IMR-90 (cell line): Measurements from ENCODE around the gene CHRM1.

Experiments
- CHD1 ChIP-seq: IDR thresholded peaks from 2 replicates; pipeline ENCODE4 v1.6.1; 2012; ENCODE audit warnings: low read depth, low read length, improper control_type of control experiment
- MAZ ChIP-seq: IDR thresholded peaks from 2 replicates; pipeline ENCODE4 v1.6.1; 2012; ENCODE audit warnings: low read depth, mild to moderate bottlenecking, low read length, improper control_type of control experiment, moderate library complexity, borderline replicate concordance
- POLR2A ChIP-seq: IDR thresholded peaks from 2 replicates; pipeline ENCODE4 v1.6.1; 2012; ENCODE audit warnings: mild to moderate bottlenecking, low read depth, low read length
- TF ChIP-seq, protein P1 (sequence below): conservative IDR thresholded peaks from 2 replicates; pipeline ENCODE4 v1.5.1; 2012; ENCODE audit warnings: mild to moderate bottlenecking, low read depth, low read length, improper control_type of control experiment
- TF ChIP-seq, protein P2 (sequence below): fragments of 150-350 bp; IDR thresholded peaks from 2 replicates; pipeline ENCODE4 v1.6.1; 2017; ENCODE audit warnings: mild to moderate bottlenecking, antibody characterized with exemption, low read length, low read depth

DNA sequence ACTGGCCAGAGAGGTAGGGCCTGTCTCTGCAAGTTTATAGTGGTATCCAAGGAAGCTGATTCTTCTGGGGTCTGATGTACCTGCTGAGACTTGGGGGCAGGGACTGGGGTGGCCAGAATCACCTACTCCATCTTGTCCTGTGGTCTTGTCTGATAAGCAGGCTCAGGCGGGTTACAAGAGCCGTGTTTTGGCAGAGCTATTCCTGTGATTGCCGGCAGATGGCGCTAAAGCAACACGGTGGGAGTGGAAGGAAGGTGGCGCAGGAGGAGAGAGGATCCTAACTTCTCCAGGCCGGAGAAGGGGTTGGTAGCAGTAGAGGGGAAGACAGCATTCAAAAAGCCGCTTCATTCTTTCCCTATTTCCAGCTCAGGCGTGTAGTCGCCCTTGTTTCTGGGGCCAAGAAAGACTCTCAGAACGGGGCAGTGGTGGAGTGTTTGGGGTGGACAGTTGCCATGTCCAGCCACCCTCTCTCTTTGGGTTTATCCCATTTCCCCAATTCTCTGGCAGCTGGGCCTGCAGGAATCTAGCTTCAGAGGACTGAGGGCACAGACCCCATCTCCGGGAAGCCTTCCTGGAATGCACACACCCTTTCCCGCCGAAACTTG lies 15.1 kb downstream of the CHRM1 start:
- TF ChIP-seq MAZ (no peak), POLR2A (no peak; the same call in 1 of the 2 replicates), CHD1 (no peak)
- TF ChIP-seq, protein P1, sequence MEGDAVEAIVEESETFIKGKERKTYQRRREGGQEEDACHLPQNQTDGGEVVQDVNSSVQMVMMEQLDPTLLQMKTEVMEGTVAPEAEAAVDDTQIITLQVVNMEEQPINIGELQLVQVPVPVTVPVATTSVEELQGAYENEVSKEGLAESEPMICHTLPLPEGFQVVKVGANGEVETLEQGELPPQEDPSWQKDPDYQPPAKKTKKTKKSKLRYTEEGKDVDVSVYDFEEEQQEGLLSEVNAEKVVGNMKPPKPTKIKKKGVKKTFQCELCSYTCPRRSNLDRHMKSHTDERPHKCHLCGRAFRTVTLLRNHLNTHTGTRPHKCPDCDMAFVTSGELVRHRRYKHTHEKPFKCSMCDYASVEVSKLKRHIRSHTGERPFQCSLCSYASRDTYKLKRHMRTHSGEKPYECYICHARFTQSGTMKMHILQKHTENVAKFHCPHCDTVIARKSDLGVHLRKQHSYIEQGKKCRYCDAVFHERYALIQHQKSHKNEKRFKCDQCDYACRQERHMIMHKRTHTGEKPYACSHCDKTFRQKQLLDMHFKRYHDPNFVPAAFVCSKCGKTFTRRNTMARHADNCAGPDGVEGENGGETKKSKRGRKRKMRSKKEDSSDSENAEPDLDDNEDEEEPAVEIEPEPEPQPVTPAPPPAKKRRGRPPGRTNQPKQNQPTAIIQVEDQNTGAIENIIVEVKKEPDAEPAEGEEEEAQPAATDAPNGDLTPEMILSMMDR: peak; percentile 99
- TF ChIP-seq, protein P2, sequence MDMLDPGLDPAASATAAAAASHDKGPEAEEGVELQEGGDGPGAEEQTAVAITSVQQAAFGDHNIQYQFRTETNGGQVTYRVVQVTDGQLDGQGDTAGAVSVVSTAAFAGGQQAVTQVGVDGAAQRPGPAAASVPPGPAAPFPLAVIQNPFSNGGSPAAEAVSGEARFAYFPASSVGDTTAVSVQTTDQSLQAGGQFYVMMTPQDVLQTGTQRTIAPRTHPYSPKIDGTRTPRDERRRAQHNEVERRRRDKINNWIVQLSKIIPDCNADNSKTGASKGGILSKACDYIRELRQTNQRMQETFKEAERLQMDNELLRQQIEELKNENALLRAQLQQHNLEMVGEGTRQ: no peak
